Loucy (cell line): Measurements from ENCODE around the gene LRRTM4.

ENCODE experiments used
- EZH2phosphoT487 ChIP-seq: fragments of 200-600 bp; IDR thresholded peaks from 2 replicates; pipeline ENCODE4 v1.6.1; 2018; ENCODE audit warnings: antibody characterized with exemption, mild to moderate bottlenecking, moderate library complexity, borderline replicate concordance
- TF ChIP-seq, protein P1 (sequence below): fragments of 200-600 bp; sonication (generic); conservative IDR thresholded peaks from 2 replicates; pipeline ENCODE4 v1.5.1; 2014; ENCODE audit warnings: mild to moderate bottlenecking, antibody characterized with exemption, low read length

DNA sequence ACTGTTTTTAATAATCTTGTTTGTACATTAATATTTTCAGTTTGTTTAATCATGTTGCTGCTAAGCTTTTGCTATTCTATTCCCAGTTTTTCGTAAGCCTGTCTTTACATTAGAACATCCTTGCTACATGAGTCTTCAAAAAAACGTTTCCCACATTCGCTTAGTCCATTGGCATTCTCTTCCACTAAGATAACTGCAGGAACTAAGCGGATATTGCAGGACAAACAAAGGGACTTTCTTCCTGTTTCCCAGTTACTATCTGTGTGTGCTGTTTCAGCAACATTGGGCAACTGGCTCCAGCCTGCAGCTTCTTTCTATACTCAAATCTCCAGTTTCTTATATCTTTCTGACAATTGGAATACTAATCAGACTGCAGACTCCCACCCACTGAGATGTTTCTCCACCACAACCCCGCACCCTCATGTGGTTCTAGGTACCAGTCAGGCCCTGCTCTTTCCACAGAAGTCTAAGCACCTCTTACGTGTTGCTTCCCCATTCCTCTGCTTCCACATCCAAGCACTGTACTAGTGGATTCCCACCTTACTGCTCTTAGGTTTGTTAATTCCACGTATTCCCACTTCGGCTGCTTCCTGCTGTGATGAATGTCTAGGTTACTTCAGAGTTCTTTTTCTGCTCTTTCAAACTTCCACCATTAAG is 420.3 kb downstream of the LRRTM4 start:
- TF ChIP-seq, protein P1, sequence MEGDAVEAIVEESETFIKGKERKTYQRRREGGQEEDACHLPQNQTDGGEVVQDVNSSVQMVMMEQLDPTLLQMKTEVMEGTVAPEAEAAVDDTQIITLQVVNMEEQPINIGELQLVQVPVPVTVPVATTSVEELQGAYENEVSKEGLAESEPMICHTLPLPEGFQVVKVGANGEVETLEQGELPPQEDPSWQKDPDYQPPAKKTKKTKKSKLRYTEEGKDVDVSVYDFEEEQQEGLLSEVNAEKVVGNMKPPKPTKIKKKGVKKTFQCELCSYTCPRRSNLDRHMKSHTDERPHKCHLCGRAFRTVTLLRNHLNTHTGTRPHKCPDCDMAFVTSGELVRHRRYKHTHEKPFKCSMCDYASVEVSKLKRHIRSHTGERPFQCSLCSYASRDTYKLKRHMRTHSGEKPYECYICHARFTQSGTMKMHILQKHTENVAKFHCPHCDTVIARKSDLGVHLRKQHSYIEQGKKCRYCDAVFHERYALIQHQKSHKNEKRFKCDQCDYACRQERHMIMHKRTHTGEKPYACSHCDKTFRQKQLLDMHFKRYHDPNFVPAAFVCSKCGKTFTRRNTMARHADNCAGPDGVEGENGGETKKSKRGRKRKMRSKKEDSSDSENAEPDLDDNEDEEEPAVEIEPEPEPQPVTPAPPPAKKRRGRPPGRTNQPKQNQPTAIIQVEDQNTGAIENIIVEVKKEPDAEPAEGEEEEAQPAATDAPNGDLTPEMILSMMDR: no peak
- TF ChIP-seq EZH2phosphoT487: no peak
